Suppressor macrophage (primary cell): ENCODE results near the gene ACTA1.
"Not testable (repeated sequence)": the region's sequence is repeated elsewhere in the genome, so short reads cannot be mapped to it uniquely, and the experiment has no call there.

Experiments used
- DNase-seq, 4 experiments: peaks; one replicate each; pipeline ENCODE4 v3.0.0-alpha.2; 2020 to 2022
- total RNA-seq, 17 experiments: gene quantifications; one replicate each; lab custom pipeline; 2026; ENCODE audit warnings: mixed read lengths in 6 of 17, inconsistent platforms in 3 of 17; lab: John Stamatoyannopoulos, UW

Gene ACTA1
- 0 to 1.5 (median 0.14) reads per million in 17 experiments for total RNA-seq

DNA sequence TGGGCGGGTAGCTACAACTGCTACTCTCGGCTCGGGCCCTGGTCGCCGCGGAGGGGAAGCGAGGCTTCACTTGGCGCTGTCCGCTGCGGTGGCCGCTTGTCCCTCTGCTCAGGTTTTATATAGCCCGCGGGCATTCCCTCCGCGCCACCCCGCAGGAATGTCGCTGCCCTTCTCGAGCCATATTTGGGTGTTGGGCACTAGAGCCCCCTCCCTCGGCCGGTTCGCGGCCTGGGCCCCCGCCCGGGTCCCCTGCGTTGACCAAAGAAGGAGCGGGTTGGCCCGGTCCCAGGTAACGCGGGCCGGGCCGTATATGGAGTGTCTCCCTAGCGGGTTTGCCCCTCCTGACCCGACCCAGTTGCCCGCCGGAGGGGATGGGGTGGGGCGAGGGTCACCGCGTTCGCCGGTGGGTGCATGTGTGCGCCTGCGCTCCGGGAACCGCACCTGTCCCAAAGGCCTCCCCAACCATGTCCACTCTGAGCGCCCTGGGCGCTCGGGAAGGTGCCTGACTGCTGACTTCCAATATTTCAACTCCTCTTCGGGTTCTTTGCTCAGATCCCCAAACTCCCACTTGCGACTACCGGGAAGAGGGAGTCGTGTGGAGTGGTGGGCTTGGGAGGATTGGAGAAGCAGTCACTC lies at the start of gene ACTA1:
Gene ACTA1 (minus strand): TSS at position 90 of the 636 bp plus-strand sequence. CDS start 979 bp downstream, outside the sequence.
- DNase-seq: no peak

DNA sequence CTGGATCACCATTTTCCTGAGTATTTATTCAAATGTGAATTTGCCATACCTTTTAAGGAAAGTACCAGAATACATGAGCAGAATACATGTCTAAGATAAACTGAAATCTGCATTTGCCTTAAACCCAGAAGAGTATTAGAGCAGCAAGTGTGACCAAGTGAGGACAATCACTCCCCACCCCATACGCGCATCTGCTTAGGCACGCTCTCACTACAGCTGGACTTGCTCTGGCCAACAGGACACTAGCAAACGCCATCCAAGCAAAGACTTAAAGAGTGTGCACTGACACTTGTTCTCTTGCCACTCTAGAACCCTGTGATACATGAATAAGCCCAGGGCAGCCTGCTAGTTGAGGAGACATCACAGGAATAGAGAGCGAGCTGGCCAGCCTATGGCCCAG lies 48.6 kb upstream of the ACTA1 start:
- no peak for DNase-seq

DNA sequence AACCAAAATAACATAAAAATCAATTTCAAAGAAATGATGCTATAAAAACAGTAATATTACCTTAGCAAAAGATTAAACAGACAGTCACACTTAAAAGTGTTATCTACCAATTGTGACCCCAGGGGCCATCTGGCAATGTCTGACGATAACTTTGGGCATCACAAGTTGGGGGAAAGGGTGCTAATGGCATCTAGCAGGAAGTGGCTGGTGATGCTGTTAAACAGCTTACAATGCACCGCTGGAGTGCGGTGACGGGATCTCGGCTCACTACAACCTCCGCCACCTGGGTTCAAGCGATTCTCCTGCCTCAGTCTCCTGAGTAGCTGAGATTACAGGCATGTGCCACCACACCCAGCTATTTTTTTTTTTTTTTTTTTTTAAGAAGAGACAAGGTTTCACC lies 46.6 kb upstream of the ACTA1 start:
- no peak for DNase-seq

GRCh38 chr1:229479660-229480399 lies 45.9 kb upstream of the ACTA1 start:
- DNase-seq: peak; percentile 3 to 52 (median 40)

DNA sequence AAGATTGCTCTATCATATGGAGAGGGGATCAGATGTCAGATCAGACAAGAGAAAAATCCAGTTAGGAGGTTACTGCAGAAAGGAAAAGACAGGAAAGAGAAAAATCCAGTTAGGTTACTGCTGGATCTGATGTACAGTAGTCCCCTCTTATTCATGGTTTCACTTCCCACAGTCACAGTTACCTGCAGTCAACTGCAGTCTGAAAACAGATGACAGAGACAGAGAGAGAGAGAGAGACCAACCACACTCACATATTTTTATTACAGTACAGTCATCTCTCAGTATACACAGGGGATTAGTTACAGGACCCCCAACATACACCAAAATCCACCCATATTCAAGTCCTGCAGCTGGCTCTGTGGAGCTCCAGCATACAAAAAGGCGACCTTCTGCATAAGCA lies 45.0 kb upstream of the ACTA1 start:
- DNase-seq: no peak

DNA sequence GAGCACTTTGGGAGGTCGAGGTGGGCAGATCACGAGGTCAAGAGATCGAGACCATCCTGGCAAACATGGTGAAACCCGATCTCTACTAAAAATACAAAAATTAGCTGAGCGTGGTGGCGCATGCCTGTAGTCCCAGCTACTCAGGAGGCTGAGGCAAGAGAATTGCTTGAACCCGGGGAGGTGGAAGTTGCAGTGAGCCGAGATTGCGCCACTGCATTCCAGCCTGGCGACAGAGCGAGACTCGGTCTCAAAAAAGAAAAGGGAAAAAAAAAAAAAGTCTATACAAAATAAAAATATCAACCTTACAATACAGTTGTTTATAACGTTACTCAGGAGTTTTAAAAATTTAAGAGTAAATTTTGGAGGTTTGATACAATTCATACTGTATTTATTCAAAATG lies 42.0 kb upstream of the ACTA1 start:
- DNase-seq: not testable (repeated sequence)

- DNase-seq: no peak
Measured at GRCh38 chr1:229474509-229474908, 40.6 kb upstream of the ACTA1 start.

GRCh38 chr1:229471175-229471574 lies 37.3 kb upstream of the ACTA1 start:
- no peak for DNase-seq

GRCh38 chr1:229470406-229471043 lies 36.6 kb upstream of the ACTA1 start:
- no peak for DNase-seq

DNA sequence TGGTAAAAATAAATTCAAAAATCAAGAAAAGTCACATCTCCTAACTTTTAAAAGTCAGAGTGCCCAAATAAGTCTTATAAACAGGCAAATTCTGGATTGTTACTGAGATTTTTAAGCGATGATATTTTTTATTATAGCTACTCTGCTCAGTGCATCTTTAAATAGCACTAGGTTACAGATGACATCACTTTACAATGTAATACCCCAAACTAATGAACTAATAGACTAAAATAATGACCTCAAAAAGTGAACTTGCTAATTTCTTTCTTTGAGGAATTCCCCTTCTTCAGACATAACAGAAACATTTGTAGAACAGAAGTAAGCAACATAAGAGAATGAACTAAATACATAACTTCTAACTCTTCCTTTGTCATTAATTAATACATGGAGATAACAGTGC lies 33.0 kb upstream of the ACTA1 start:
- DNase-seq: no peak

DNA sequence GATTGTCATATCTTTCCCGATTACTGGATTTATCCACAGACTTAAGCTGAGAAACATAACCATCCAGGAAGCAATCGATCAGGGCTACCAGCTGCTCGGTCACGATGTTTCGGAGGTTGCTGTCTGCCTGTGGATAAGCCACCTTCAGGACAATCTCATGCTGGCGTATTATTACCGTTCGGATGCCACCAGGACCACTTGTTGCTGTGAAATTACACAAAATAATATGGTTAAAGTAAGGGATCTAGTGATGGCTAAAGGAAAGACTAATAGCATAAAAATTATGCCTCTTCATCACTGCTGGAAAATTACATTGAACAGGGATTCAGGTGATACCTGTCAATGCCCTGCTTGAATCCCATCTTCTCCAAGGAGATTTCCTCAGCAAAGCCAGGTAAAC lies 30.8 kb upstream of the ACTA1 start:
- DNase-seq: no peak

- no peak for DNase-seq
Measured at GRCh38 chr1:229461032-229461668, 27.3 kb upstream of the ACTA1 start.

DNA sequence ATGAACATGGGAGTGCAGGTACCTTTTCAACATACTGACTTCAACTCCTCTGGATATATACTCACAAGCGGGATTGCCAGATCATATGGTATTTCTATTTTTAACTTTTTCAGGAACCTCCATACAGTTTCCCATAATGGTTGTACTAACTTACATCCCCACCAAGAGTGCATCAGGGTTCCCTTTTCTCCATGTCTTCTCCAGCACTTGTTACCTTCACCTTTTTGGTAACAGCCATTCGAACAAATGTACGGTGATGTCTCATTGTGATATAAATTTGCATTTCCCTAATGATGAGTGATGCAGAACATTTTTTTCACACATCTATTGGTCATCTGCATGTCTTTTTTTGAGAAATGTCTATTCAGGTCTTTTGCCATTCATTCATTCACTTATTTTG lies 25.9 kb upstream of the ACTA1 start:
- no peak for DNase-seq

- DNase-seq: no peak
Measured at GRCh38 chr1:229457436-229457835, 23.5 kb upstream of the ACTA1 start.

GRCh38 chr1:229456016-229456415 lies 22.1 kb upstream of the ACTA1 start:
- DNase-seq: no peak

DNA sequence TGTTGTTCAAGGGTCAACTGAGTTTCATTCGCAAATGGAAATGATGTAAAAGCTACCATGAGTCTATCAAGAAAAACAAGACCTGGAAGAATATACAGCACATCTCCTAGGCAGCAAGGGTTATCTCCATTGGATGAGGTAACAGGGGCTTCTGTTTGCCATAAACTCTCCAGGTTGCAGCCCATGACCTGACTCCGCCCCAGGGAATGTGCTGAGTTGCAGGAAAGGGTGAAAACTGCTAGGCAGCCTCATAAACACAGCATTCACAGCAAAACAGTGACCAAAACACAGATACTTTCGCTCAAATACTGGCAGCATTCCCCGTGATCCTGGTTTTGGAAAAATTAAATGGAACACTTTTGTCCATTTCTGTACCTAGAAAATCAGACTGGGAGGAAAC lies 20.2 kb upstream of the ACTA1 start:
- no peak for DNase-seq

DNA sequence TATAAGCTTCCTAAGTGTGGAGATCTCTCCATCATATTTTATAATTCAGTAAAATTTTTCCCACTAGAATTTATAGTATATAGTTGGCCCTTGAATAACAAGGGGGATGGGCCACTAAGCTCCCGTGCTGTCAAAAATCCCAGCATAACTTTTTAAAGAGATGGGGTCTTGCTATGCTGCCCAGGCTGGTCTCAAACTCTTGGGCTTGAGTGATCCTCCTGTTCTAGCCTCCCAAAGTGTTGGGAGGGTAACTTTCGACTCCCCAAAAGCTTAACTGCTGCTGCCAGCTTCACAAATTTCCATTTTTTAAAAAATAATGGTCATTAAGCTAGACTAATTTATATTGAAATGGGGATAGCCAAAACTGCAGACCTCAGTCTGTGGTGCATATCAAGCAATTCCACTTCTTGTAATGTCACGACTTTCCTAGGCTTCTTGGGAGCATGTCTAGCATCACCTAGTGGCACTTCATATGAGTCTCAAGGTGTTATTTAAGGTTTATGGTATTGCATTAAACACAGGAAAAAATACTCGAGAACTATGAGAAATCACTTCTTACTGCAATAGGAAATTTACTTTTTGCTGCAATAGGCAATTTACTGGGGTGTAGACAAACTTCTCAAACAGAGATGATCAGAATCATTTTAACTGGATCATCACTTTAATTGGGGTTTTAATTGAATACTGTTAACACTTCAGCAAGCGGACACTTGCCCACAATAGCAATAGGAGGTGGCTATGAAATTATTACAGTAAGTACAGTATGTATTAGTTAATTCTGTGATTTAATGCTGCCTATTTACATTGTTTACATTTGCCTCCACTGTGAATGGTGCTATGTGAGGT lies 19.3 kb upstream of the ACTA1 start:
- peak in 2 of 4 experiments; percentile 29 to 39 for DNase-seq

GRCh38 chr1:229448845-229449244 lies 15.0 kb upstream of the ACTA1 start:
- no peak for DNase-seq

DNA sequence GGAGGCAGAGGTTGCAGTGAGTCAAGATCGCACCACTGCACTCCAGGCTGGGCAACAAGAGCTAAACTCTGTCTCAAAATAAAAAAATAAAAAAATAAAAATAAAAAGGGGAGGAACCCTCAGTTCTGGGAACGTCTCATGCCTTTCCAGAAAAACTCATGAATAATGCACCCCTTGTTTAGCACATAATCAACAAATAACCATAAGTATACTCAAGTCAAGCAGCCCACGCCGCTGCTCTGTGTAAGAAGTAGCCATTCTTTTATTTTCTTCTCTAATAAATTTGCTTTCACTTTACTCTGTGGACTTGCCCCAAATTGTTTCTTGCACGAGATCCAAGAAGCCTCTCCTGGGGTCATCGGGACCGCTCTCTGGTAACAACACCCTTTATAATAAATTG lies 14.5 kb upstream of the ACTA1 start:
- DNase-seq: no peak

GRCh38 chr1:229447809-229448252 lies 13.9 kb upstream of the ACTA1 start:
- no peak for DNase-seq

- DNase-seq: no peak
Measured at GRCh38 chr1:229445828-229446227, 11.9 kb upstream of the ACTA1 start.

GRCh38 chr1:229440851-229441537 lies 7.1 kb upstream of the ACTA1 start:
- DNase-seq: no peak
